B cell (primary cell): ENCODE measurements around the gene CDH13. TPM values are rescaled to one million over a fixed set of nuclear protein-coding genes. Genes with fewer than 3 reads are reported as not detected.

Experiments
- ATAC-seq: fragments of 200-7000 bp; cut with Tn5 transposase; one replicate; pipeline ENCODE4 v1.10.0; 2021; ENCODE audit warnings: low read depth, mild to moderate bottlenecking, moderate number of reproducible peaks, moderate library complexity
- CTCF ChIA-PET: fragments of 350-600 bp; sonication (Branson Sonifier 250); formaldehyde crosslinking; loops from one replicate; lab custom pipeline; 2021; ENCODE audit warnings: antibody characterized with exemption, inconsistent platforms; lab: Charles Lee
- POLR2A ChIA-PET: fragments of 350-600 bp; sonication (Branson Sonifier 250); formaldehyde crosslinking; loops from one replicate; lab custom pipeline; 2021; ENCODE audit warnings: antibody characterized with exemption; lab: Charles Lee
- DNase-seq: peaks from one replicate; pipeline ENCODE4 v3.0.0; 2013
- H2AFZ ChIP-seq: 2 replicates; pipeline ENCODE4 v1.6.1; 2012; ENCODE audit warnings: mild to moderate bottlenecking, low read depth, low read length; ENCODE audit not compliant: insufficient read depth, poor library complexity, severe bottlenecking
- H3K27ac ChIP-seq, 2 donors: 1 replicate in 1 of 2; 2 replicates in 1 of 2; pipeline ENCODE4 v1.5.1; 2012 to 2013; ENCODE audit warnings: low read length in 2 of 2, mild to moderate bottlenecking in 2 of 2, moderate library complexity in 1 of 2
- H3K27me3 ChIP-seq, 4 experiments: fragments of 200-600 bp in 1 of 4; sonication (generic) in 1 of 4; replicated peaks in 1 of 4; 1 replicate in 2 of 4; 2 replicates in 2 of 4; pipeline versions ENCODE4 v1.6.1 to v1.7.0; 2013 to 2016; ENCODE audit warnings: low read length in 3 of 4, mild to moderate bottlenecking in 2 of 4, mixed read lengths in 1 of 4, moderate library complexity in 1 of 4; ENCODE audit not compliant: insufficient read depth in 4 of 4, control insufficient read depth in 3 of 4; ENCODE audit errors: control extremely low read depth in 1 of 4
- H3K36me3 ChIP-seq, 2 experiments: replicated peaks in 1 of 2; 1 replicate in 1 of 2; 2 replicates in 1 of 2; pipeline versions ENCODE4 v1.6.1 to v1.7.1; 2013; ENCODE audit warnings: low read length in 1 of 2; ENCODE audit not compliant: insufficient read depth in 2 of 2, control insufficient read depth in 1 of 2; ENCODE audit errors: control extremely low read depth in 1 of 2, extremely low read depth in 1 of 2
- H3K4me1 ChIP-seq, 2 donors: fragments of 200-600 bp in 1 of 2; sonication (generic) in 1 of 2; 1 replicate in 1 of 2; 2 replicates in 1 of 2; pipeline versions ENCODE4 v1.5.1 to v1.6.1; 2013 to 2017; ENCODE audit warnings: low read length in 2 of 2; ENCODE audit not compliant: control insufficient read depth in 2 of 2, insufficient read depth in 2 of 2
- H3K4me2 ChIP-seq: replicated peaks from 2 replicates; pipeline ENCODE3; 2012; ENCODE audit warnings: mild to moderate bottlenecking, low read depth, low read length; ENCODE audit not compliant: poor library complexity, severe bottlenecking
- H3K4me3 ChIP-seq, 5 experiments: fragments of 200-600 bp in 1 of 5; sonication (generic) in 1 of 5; 1 replicate in 3 of 5; 2 replicates in 2 of 5; pipeline versions ENCODE4 v1.5.1 to v1.7.0; 2011 to 2016; ENCODE audit warnings: low read length in 4 of 5, mild to moderate bottlenecking in 4 of 5, low read depth in 2 of 5, control low read depth in 1 of 5, moderate library complexity in 1 of 5; ENCODE audit not compliant: insufficient read depth in 1 of 5; ENCODE audit errors: control extremely low read depth in 1 of 5, extremely low read depth in 1 of 5
- H3K79me2 ChIP-seq: fragments of 200-600 bp; sonication (generic); one replicate; pipeline ENCODE4 v1.6.0; 2016; ENCODE audit warnings: low read length; ENCODE audit not compliant: control insufficient read depth, insufficient read depth
- H3K9ac ChIP-seq: fragments of 200-600 bp; sonication (generic); 2 replicates; pipeline ENCODE4 v1.6.1; 2017; ENCODE audit warnings: mild to moderate bottlenecking, low read length, moderate library complexity
- H3K9me3 ChIP-seq, 3 donors: one replicate each; pipeline versions ENCODE4 v1.6.1 to v1.7.1; 2013; ENCODE audit warnings: low read length in 2 of 3; ENCODE audit not compliant: control insufficient read depth in 2 of 3, insufficient read depth in 1 of 3; ENCODE audit errors: control extremely low read depth in 1 of 3
- H4K20me1 ChIP-seq: 2 replicates; pipeline ENCODE4 v1.6.0; 2012; ENCODE audit warnings: mild to moderate bottlenecking, low read length; ENCODE audit not compliant: insufficient read depth, control insufficient read depth, poor library complexity, severe bottlenecking
- H3K27ac Mint-ChIP-seq: one replicate; pipeline ENCODE4 v1.8.0; 2021; ENCODE audit warnings: mixed read lengths
- H3K27me3 Mint-ChIP-seq: one replicate; pipeline ENCODE4 v1.8.0; 2021; ENCODE audit warnings: mixed read lengths
- H3K4me1 Mint-ChIP-seq: one replicate; pipeline ENCODE4 v1.8.0; 2021; ENCODE audit warnings: mixed read lengths
- H3K4me3 Mint-ChIP-seq: one replicate; pipeline ENCODE4 v1.8.0; 2021; ENCODE audit warnings: mixed read lengths
- H3K9me3 Mint-ChIP-seq: one replicate; pipeline ENCODE4 v1.8.0; 2022; ENCODE audit warnings: mixed read lengths; ENCODE audit not compliant: insufficient read depth
- CTCF ChIP-seq: fragments of 200-600 bp; IDR thresholded peaks from one replicate; pipeline ENCODE4 v1.8.0; 2022; ENCODE audit warnings: antibody characterized with exemption, mild to moderate bottlenecking
- EZH2 ChIP-seq: IDR thresholded peaks from 2 replicates; pipeline ENCODE4 v1.6.1; 2012; ENCODE audit warnings: borderline replicate concordance, low read depth, mild to moderate bottlenecking, moderate library complexity, low read length; ENCODE audit not compliant: insufficient read depth, poor library complexity, severe bottlenecking
- WGBS: methylation state at CpG from one replicate; pipeline ENCODE4 v1.1.5; 2013; ENCODE audit warnings: missing lambda C conversion rate; ENCODE audit not compliant: insufficient coverage; 5-methylcytosine and 5-hydroxymethylcytosine counted together
- intact Hi-C: fragments of 100-400 bp; cut with micrococcal nuclease; formaldehyde crosslinking; loops from one replicate; pipeline ENCODE4 v1.10.0; 2022
- polyA plus RNA-seq: library from polyadenylated mRNA; depleted of rRNA; stranded (reverse); fragments of >200 nt; gene quantifications from 2 replicates; pipeline ENCODE4 v1.2.3, GENCODE V29; 2012
- total RNA-seq, 2 donors: library from RNA; stranded (reverse); fragments of 120-200 nt in 1 of 2; gene quantifications; 1 replicate in 1 of 2; 2 replicates in 1 of 2; pipeline versions ENCODE4 v1.2.3 to v1.2.4, GENCODE V29; 2013 to 2022

CDH13 gene
- total and polyA plus RNA-seq, 2 donors (not counting 1 experiment from before 2014, with no cell fraction given), result not detected

GRCh38 chr16:83269048-83269447 lies 642.3 kb downstream of the CDH13 start:
- ATAC-seq, result no peak
- intact Hi-C loops, result no loop called here
- no peak for TF ChIP-seq EZH2
- Histone ChIP-seq H3K9ac (no peak overlapping the region), H3K27ac (no peak overlapping the region), H3K27me3 (no peaks in the 10 kb centered on the region), H3K4me2 (no peak overlapping the region), H4K20me1 (no peaks in the 10 kb centered on the region), H3K36me3 (no peaks in the 10 kb centered on the region), H2AFZ (no peak overlapping the region), H3K4me3 (no peak overlapping the region), H3K4me1 (no peaks in the 10 kb centered on the region), H3K79me2 (no peaks in the 10 kb centered on the region), H3K9me3 (no peaks in the 10 kb centered on the region)
- DNase-seq, result no peak
- H3K27ac Mint-ChIP-seq, result no peak overlapping the region
- H3K27me3 Mint-ChIP-seq, result peaks cover 17% of the 10 kb centered on the region
- ChIA-PET POLR2A (no interaction called here), CTCF (no interaction called here)
- no peaks in the 10 kb centered on the region for H3K4me1 Mint-ChIP-seq
- no peaks in the 10 kb centered on the region for H3K9me3 Mint-ChIP-seq
- no peak overlapping the region for H3K4me3 Mint-ChIP-seq

GRCh38 chr16:83269541-83269940 lies 642.8 kb downstream of the CDH13 start:
- CTCF ChIA-PET, result no interaction called here
- Histone ChIP-seq H3K27me3 (no peaks in the 10 kb centered on the region), H4K20me1 (no peaks in the 10 kb centered on the region), H3K9ac (no peak overlapping the region), H3K4me3 (no peak overlapping the region), H3K36me3 (no peaks in the 10 kb centered on the region), H3K27ac (no peak overlapping the region), H3K79me2 (no peaks in the 10 kb centered on the region), H3K4me1 (no peaks in the 10 kb centered on the region), H3K9me3 (no peaks in the 10 kb centered on the region), H3K4me2 (no peak overlapping the region), H2AFZ (no peak overlapping the region)
- POLR2A ChIA-PET, result no interaction called here
- DNase-seq (no peak), ATAC-seq (no peak)
- Mint-ChIP-seq H3K27ac (no peak overlapping the region), H3K9me3 (no peaks in the 10 kb centered on the region), H3K4me3 (no peak overlapping the region), H3K4me1 (no peaks in the 10 kb centered on the region), H3K27me3 (peaks cover 17% of the 10 kb centered on the region)
- TF ChIP-seq CTCF (no peak), EZH2 (no peak)
- 63% methylated on average over 1 of the region's 2 CpGs for WGBS
- intact Hi-C loops, result no loop called here
